K562 (cell line): ENCODE measurements around the gene CXCL9. TPM values are rescaled to one million over a fixed set of nuclear protein-coding genes. Genes with fewer than 3 reads are reported as not detected.

ENCODE experiments used
- ATAC-seq: fragments of 200-7000 bp; cut with Tn5 transposase; 3 replicates; pipeline ENCODE4 v1.9.1; 2020; ENCODE audit warnings: moderate library complexity
- BruUV-seq: library from RNA; stranded (reverse); fragments of 400-500 nt; replicated peaks from 2 replicates; lab custom pipeline; 2021; lab: Mats Ljungman, UMichigan
- CTCF ChIA-PET: fragments of 300-600 bp; formaldehyde crosslinking; extraction: SDS; loops from one replicate; lab custom pipeline; 2021; ENCODE audit warnings: low intra/inter-chr PET ratio; lab: Yijun Ruan, JAX
- POLR2A ChIA-PET: fragments of 300-600, 350-650 bp; sonication (Branson Sonifier 250); formaldehyde crosslinking; extraction: SDS; loops from one replicate; lab custom pipeline; 2021; ENCODE audit warnings: antibody characterized with exemption, inconsistent platforms; lab: Yijun Ruan, JAX
- DNase-seq, 4 experiments: peaks; one replicate each; pipeline versions ENCODE4 v3.0.0 to v3.0.0-alpha.2; 2011 to 2018; ENCODE audit warnings: low spot score in 3 of 4, mixed read lengths in 3 of 4; ENCODE audit errors: extremely low read depth in 1 of 4
- FAIRE-seq: peaks from 2 replicates; lab custom pipeline; 2011; peaks lifted over from hg19 to GRCh38; lab: Jason Lieb, UNC
- H2AFZ ChIP-seq: 2 replicates; pipeline ENCODE4 v1.6.0; 2011; ENCODE audit warnings: low read depth, low read length, control low read depth, inconsistent platforms
- H3K27ac ChIP-seq: fragments of 200-600 bp; 3 replicates; pipeline ENCODE4 v1.8.0; 2011; ENCODE audit warnings: low read depth, mild to moderate bottlenecking, control low read depth, inconsistent platforms, low read length, moderate library complexity, mixed read lengths; ENCODE audit errors: extremely low read depth
- H3K27me3 ChIP-seq, 2 experiments: fragments of 300-600 bp in 1 of 2; 2 replicates in 1 of 2; 3 replicates in 1 of 2; pipeline versions ENCODE4 v1.6.0 to v1.8.0; 2011; ENCODE audit warnings: inconsistent platforms in 2 of 2, low read length in 2 of 2, mild to moderate bottlenecking in 1 of 2, mixed read lengths in 1 of 2, moderate library complexity in 1 of 2; ENCODE audit not compliant: control insufficient read depth in 2 of 2, insufficient read depth in 2 of 2
- H3K36me3 ChIP-seq: fragments of 300-600 bp; 3 replicates; pipeline ENCODE4 v1.8.0; 2011; ENCODE audit warnings: mild to moderate bottlenecking, low read length, inconsistent platforms; ENCODE audit not compliant: control insufficient read depth, insufficient read depth
- H3K4me1 ChIP-seq, 2 experiments: fragments of 200-600 bp in 1 of 2; replicated peaks in 1 of 2; 2 replicates in 1 of 2; 3 replicates in 1 of 2; pipeline versions ENCODE4 v1.5.1 to v1.8.0; 2011; ENCODE audit warnings: inconsistent platforms in 2 of 2, low read length in 2 of 2, mild to moderate bottlenecking in 1 of 2, mixed read lengths in 1 of 2, moderate library complexity in 1 of 2; ENCODE audit not compliant: control insufficient read depth in 2 of 2, insufficient read depth in 2 of 2
- H3K4me2 ChIP-seq: 2 replicates; pipeline ENCODE4 v1.6.1; 2011; ENCODE audit warnings: low read length, control low read depth, inconsistent platforms, mixed read lengths; ENCODE audit not compliant: insufficient read depth
- H3K4me3 ChIP-seq: fragments of 200-600 bp; sonication (generic), shearing (Covaris generic); 2 replicates; pipeline ENCODE4 v1.5.1; 2016; ENCODE audit warnings: control low read depth, inconsistent platforms
- H3K79me2 ChIP-seq: fragments of 200-600 bp; 3 replicates; pipeline ENCODE4 v1.8.0; 2011; ENCODE audit warnings: low read length, inconsistent platforms; ENCODE audit not compliant: control insufficient read depth, insufficient read depth
- H3K9ac ChIP-seq, 2 experiments: 2 replicates each; pipeline versions ENCODE4 v1.6.0 to v1.6.1; 2011; ENCODE audit warnings: low read depth in 2 of 2, low read length in 2 of 2, control low read depth in 1 of 2, inconsistent platforms in 1 of 2, mild to moderate bottlenecking in 1 of 2, mixed read lengths in 1 of 2; ENCODE audit not compliant: insufficient read depth in 1 of 2
- H3K9me1 ChIP-seq: one replicate; pipeline ENCODE4 v1.6.0; 2011; ENCODE audit warnings: inconsistent platforms, mild to moderate bottlenecking, low read length, moderate library complexity; ENCODE audit not compliant: control insufficient read depth, insufficient read depth
- H3K9me3 ChIP-seq: replicated peaks from 2 replicates; pipeline ENCODE4 v1.5.1; 2011; ENCODE audit warnings: low read depth, low read length, inconsistent platforms; ENCODE audit not compliant: control insufficient read depth, insufficient read depth
- H4K20me1 ChIP-seq: replicated peaks from 2 replicates; pipeline ENCODE4 v1.6.1; 2011; ENCODE audit warnings: low read length, inconsistent platforms, mixed read lengths; ENCODE audit not compliant: control insufficient read depth, insufficient read depth
- CEBPB ChIP-seq: fragments of 450-650 bp; IDR thresholded peaks from 2 replicates; pipeline ENCODE4 v1.6.1; 2016; ENCODE audit warnings: missing genetic modification characterization, missing compliant biosample characterization
- CEBPG ChIP-seq, 3 experiments: fragments of 200-800 bp in 1 of 3; sonication (Bioruptor generic) in 1 of 3; sonication (generic) in 1 of 3; formaldehyde crosslinking in 1 of 3; IDR thresholded peaks in 2 of 3; conservative IDR thresholded peaks in 1 of 3; 2 replicates each; pipeline versions ENCODE4 v1.6.1 to v1.8.0; 2016 to 2022; ENCODE audit warnings: missing compliant biosample characterization in 2 of 3, missing genetic modification characterization in 2 of 3, mild to moderate bottlenecking in 1 of 3, missing genetic modification reagents in 1 of 3
- CHD1 ChIP-seq: fragments of 200-600 bp; sonication (generic); IDR thresholded peaks from one replicate; pipeline ENCODE4 v1.6.1; 2012; ENCODE audit warnings: mild to moderate bottlenecking, moderate library complexity, low read length, inconsistent platforms
- HDAC6 ChIP-seq: IDR thresholded peaks from 2 replicates; pipeline ENCODE4 v1.6.1; 2012; ENCODE audit warnings: low read depth, mild to moderate bottlenecking, control low read depth, inconsistent platforms, low read length, moderate library complexity
- JUN ChIP-seq, 2 experiments: sonication (generic) in 1 of 2; formaldehyde crosslinking in 1 of 2; IDR thresholded peaks; 2 replicates each; pipeline versions ENCODE4 v1.6.1 to v1.8.0; 2012 to 2022; ENCODE audit warnings: borderline replicate concordance in 2 of 2, mild to moderate bottlenecking in 2 of 2, improper control_type of control experiment in 1 of 2, low read depth in 1 of 2, low read length in 1 of 2, missing genetic modification reagents in 1 of 2
- MAFG ChIP-seq: fragments of 450-650 bp; conservative IDR thresholded peaks from 2 replicates; pipeline ENCODE4 v1.6.1; 2016; ENCODE audit warnings: missing genetic modification characterization, missing compliant biosample characterization
- MYC ChIP-seq, 2 experiments: fragments of 250-450 bp in 1 of 2; sonication (Bioruptor Pico) in 1 of 2; IDR thresholded peaks; 2 replicates each; pipeline versions ENCODE4 v1.5.1 to v1.6.1; 2012 to 2021; ENCODE audit warnings: low read depth in 2 of 2, borderline replicate concordance in 1 of 2, improper control_type of control experiment in 1 of 2, low read length in 1 of 2, mild to moderate bottlenecking in 1 of 2, moderate library complexity in 1 of 2
- RAD21 ChIP-seq, 2 experiments: fragments of 250-450 bp in 1 of 2; fragments of 450-650 bp in 1 of 2; sonication (Bioruptor Pico) in 1 of 2; formaldehyde crosslinking in 1 of 2; IDR thresholded peaks in 1 of 2; conservative IDR thresholded peaks in 1 of 2; 2 replicates each; pipeline versions ENCODE4 v1.4.0 to v1.8.0; 2020 to 2022; ENCODE audit warnings: mild to moderate bottlenecking in 2 of 2, moderate library complexity in 1 of 2
- WGBS: fragments of 100-300 bp; shearing (Covaris generic); methylation state at CpG from one replicate; pipeline ENCODE4 v1.1.6; 2016; ENCODE audit warnings: low coverage, mixed read lengths; ENCODE audit not compliant: insufficient coverage; ENCODE audit errors: missing lambda C conversion rate; 5-methylcytosine and 5-hydroxymethylcytosine counted together
- in situ Hi-C: fragments of 300-500 bp; cut with MboI; formaldehyde crosslinking; loops from 4 replicates; pipeline ENCODE4 v1.15.0; 2018; ENCODE audit warnings: inconsistent platforms, mixed read lengths
- intact Hi-C: fragments of 100-400 bp; cut with micrococcal nuclease; formaldehyde crosslinking; loops from 2 replicates; pipeline ENCODE4 v1.14.2; 2022
- polyA plus RNA-seq, 8 experiments: library from polyadenylated mRNA; depleted of rRNA in 4 of 8; stranded (reverse) in 5 of 8; unstranded in 3 of 8; fragments of >200 nt; fragmentation: Nextera tagmentation in 2 of 8; fragmentation: Illumina TruSeq in 1 of 8; extraction: Ambion mirVana in 2 of 8; extraction: Trizol in 1 of 8; gene quantifications; 2 replicates each; pipeline versions ENCODE4 v1.2.1 to v1.2.3, GENCODE V29; 2011 to 2014; ENCODE audit warnings: inconsistent platforms in 1 of 8, missing spikeins in 1 of 8
- total RNA-seq, 7 experiments: library from RNA; depleted of rRNA in 6 of 7; stranded (reverse); fragments of >200 nt in 6 of 7; fragmentation: Illumina TruSeq in 2 of 7; extraction: Trizol in 2 of 7; gene quantifications; 2 replicates each; pipeline versions ENCODE4 v1.2.1 to v1.2.3, GENCODE V29; 2011 to 2021; ENCODE audit warnings: low replicate concordance in 1 of 7

Gene CXCL9
- total and polyA plus RNA-seq, 9 of the 15 experiments (the other 6 are each of a cell fraction or from before 2014, with no cell fraction given) = not detected

- no TSS peak for BruUV-seq
- ATAC-seq = peak; percentile 44; the same call in 2 of the 3 replicates
- CTCF ChIA-PET = no interaction called here
Observed at GRCh38 chr4:76035141-76035540, 27.8 kb upstream of the CXCL9 start.

GRCh38 chr4:76029300-76029699 lies 22.0 kb upstream of the CXCL9 start:
- in situ Hi-C loops (no loop called here), intact Hi-C loops (no loop called here)
- ATAC-seq = no peak
- ChIA-PET CTCF (no interaction called here), POLR2A (no interaction called here)
- no peak for DNase-seq
- Histone ChIP-seq H3K27ac (no peak overlapping the region), H3K36me3 (no peaks in the 10 kb centered on the region), H3K4me2 (no peak overlapping the region), H2AFZ (no peak overlapping the region), H3K9me3 (no peaks in the 10 kb centered on the region), H3K4me1 (no peaks in the 10 kb centered on the region), H3K79me2 (no peaks in the 10 kb centered on the region), H3K27me3 (no peaks in the 10 kb centered on the region; a peak in 2 of 5 replicates), H3K9me1 (no peaks in the 10 kb centered on the region), H3K9ac (no peak overlapping the region), H4K20me1 (no peaks in the 10 kb centered on the region), H3K4me3 (no peak overlapping the region)
- 6% methylated on average over 2 of the region's 2 CpGs for WGBS
- TF ChIP-seq MYC (IDR thresholded peaks at IDR 0.05; ENCODE audit: low read depth, low read length) (no peak), MYC (CRISPR knock-in tag; IDR thresholded peaks at IDR 0.05; ENCODE audit: borderline replicate concordance, low read depth) (no peak), MAFG (tag) (0 out of 2 replicates have a peak, but pooled peaks have one; percentile 12), JUN (IDR thresholded peaks at IDR 0.05; ENCODE audit: borderline replicate concordance, low read depth, low read length) (no peak), JUN (CRISPR knock-in tag; IDR thresholded peaks at IDR 0.05; ENCODE audit: borderline replicate concordance) (no peak)
- FAIRE-seq = no peak
- no TSS peak for BruUV-seq

More at GRCh38 chr4:76035141-76035540, 27.8 kb upstream of the CXCL9 start:
- H3K4me2 ChIP-seq = no peak overlapping the region
- H3K9me3 ChIP-seq = no peaks in the 10 kb centered on the region
- no peaks in the 10 kb centered on the region for H3K36me3 ChIP-seq
- H3K27ac ChIP-seq = no peak overlapping the region
- TF ChIP-seq CEBPG (CRISPR knock-in tag; IDR thresholded peaks at IDR 0.05) (no peak), CEBPG (tag; conservative IDR thresholded peaks at IDR 0.05 in 1 of 2, IDR thresholded peaks at IDR 0.05 in 1 of 2) (0 out of 4 replicates have a peak, but pooled peaks of 1 of the 2 experiments have one; percentile 16), RAD21 (CRISPR knock-in tag; conservative IDR thresholded peaks at IDR 0.05 in 1 of 2, IDR thresholded peaks at IDR 0.05 in 1 of 2) (no peak), CEBPB (tag) (peak; percentile 22; the same call in 1 of the 2 replicates), CHD1 (no peak), HDAC6 (no peak), MYC (IDR thresholded peaks at IDR 0.05; ENCODE audit: low read depth, low read length) (no peak), MYC (CRISPR knock-in tag; IDR thresholded peaks at IDR 0.05; ENCODE audit: borderline replicate concordance, low read depth) (no peak)
- no peak overlapping the region for H3K4me3 ChIP-seq
- no peak overlapping the region for H2AFZ ChIP-seq
- H3K27me3 ChIP-seq = no peaks in the 10 kb centered on the region; a peak in 2 of 5 replicates
- WGBS = 4% methylated on average over 3 of the region's 3 CpGs
- in situ Hi-C loops (no loop called here), intact Hi-C loops (no loop called here)
- H3K9ac ChIP-seq = no peak overlapping the region
- peaks cover 0 to 6% of the 10 kb centered on the region in 2 experiments; a peak in 2 of 5 replicates for H3K4me1 ChIP-seq
- H4K20me1 ChIP-seq = no peaks in the 10 kb centered on the region
- no peaks in the 10 kb centered on the region for H3K9me1 ChIP-seq
- H3K79me2 ChIP-seq = no peaks in the 10 kb centered on the region
- FAIRE-seq (no peak), DNase-seq (no peak)
- POLR2A ChIA-PET = no interaction called here
